ENCODE measurements around the gene CEP164. TPM values are rescaled to one million over a fixed set of nuclear protein-coding genes. Genes with fewer than 3 reads are reported as not detected.

Gene CEP164
- total RNA-seq, 1 donor from 2014 or later, result 4.7 TPM

DNA sequence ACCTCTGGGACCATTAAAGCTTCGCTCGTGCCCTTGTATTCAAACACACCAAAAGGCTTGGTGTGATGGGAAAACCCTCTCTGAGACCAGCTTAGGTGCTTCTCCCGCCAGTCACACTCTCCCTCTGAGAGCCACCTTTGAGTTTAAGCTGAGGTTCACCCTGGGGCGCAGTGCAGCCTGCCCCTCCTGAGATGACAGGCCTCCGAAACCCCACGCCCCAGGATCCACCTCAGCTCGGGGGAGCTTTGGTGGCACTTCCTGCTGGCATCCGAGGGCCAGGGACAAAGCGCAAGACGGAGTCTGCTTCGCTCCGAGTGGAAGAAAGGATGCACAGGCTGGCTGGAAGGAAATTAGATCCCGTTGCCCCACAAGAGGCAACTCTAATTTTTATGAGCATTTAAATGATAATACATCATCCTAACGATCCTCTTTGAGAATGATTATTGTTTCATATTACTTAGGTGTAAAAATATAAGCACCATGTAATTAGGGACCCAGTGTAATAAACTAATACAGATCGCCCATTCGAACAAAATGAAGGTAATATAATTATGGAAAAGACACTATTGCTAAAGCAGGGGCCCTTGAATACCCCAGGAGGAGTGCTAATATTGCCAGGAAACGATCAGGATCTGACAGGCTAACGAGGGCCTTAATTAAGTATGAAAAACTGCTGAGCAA is 134.7 kb downstream of the CEP164 start:
- DNase-seq (ENCODE audit: missing footprints), result no peak
- intact Hi-C loops (cut with DNase I), result loop anchor here (5.0 kb wide), 1 partner anchor 90 kb away; no protein-coding TSS in a partner anchor
- no peak for ATAC-seq

DNA sequence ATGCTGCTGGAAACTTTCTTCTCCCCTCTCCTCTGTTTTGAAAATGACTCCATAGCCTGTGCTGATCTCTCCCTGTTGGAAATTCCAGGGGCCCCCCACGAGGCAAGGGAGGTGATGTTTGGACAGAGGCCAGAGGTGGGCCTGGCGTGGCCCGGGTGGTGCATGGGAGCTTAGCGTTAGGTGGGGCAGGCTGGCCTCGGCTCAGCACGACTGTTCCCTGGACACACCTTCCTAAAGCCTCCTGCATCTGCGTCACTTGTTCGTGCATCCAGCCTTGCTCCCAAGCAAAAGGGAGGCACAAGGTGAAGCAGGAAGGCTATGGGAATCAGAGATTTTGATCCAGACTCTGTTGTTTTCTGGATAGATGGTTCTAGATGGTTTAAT is 135.2 kb downstream of the CEP164 start:
- ATAC-seq, result no peak
- DNase-seq (ENCODE audit: missing footprints), result no peak
- intact Hi-C loops (cut with DNase I), result loop anchor here (5.0 kb wide), 1 partner anchor 89 kb away; no protein-coding TSS in a partner anchor

Other genes with a start within 250 kb of the CEP164 start
- gene SIK3, start 229.4 kb upstream of the CEP164 start, total RNA-seq, result 28.7 TPM
- 52.3 TPM for gene PAFAH1B2, start 183.6 kb upstream of the CEP164 start, total RNA-seq
- gene SIDT2, start 149.1 kb upstream of the CEP164 start, total RNA-seq, result 26.1 TPM
- 122 TPM for gene TAGLN, start 128.5 kb upstream of the CEP164 start, total RNA-seq
- 26.7 TPM for gene PCSK7, start 95.8 kb upstream of the CEP164 start, total RNA-seq
- gene RNF214, start 95.2 kb upstream of the CEP164 start, total RNA-seq, result 17.3 TPM
- 7.7 TPM for gene BACE1-AS, start 36.5 kb upstream of the CEP164 start, total RNA-seq
- gene BACE1, start 11.6 kb upstream of the CEP164 start, total RNA-seq, result 10.7 TPM

Data from Right ventricle myocardium inferior (tissue), 1 donor.